ENCODE results near the gene CTSF. TPM values are rescaled to one million over a fixed set of nuclear protein-coding genes. Genes with fewer than 3 reads are reported as not detected.
"Not testable (repeated sequence)": the region's sequence is repeated elsewhere in the genome, so short reads cannot be mapped to it uniquely, and the experiment has no call there.

Gene CTSF
- total and polyA plus RNA-seq, 10 donors, result 11.4 to 60.8 (median 31.0) TPM

- peaks cover 0 to 17% (median 14%) of the 10 kb centered on the region in 8 donors for H3K9me3 ChIP-seq
- 63 to 79% (median 77%) methylated on average over 2 of the region's 2 CpGs for WGBS, 5 donors
- no peak for TF ChIP-seq POLR2A (IDR thresholded peaks at IDR 0.05)
- no peak for TF ChIP-seq POLR2AphosphoS5 (IDR thresholded peaks at IDR 0.05)
- no peak for TF ChIP-seq CTCF (IDR thresholded peaks at IDR 0.05 in 8 of 11, conservative IDR thresholded peaks at IDR 0.05 in 3 of 11)
- H3K4me1 ChIP-seq, result no peaks in the 10 kb centered on the region
- no peak for DNase-seq
- no peaks in the 10 kb centered on the region for H3K36me3 ChIP-seq
- H3K27me3 ChIP-seq (replicated peaks in 1 of 7), result no peaks in the 10 kb centered on the region
- no peak overlapping the region for H3K4me3 ChIP-seq
- intact Hi-C loops (cut with DNase I; ENCODE audit: low total_unique reads), result no loop called here
- H3K27ac ChIP-seq, result no peak overlapping the region
Measured at GRCh38 chr11:66586136-66586535, 17.7 kb upstream of the CTSF start.

- intact Hi-C loops (cut with DNase I; ENCODE audit: low total_unique reads), result not testable (repeated sequence)
Measured at GRCh38 chr11:66585447-66585846, 17.0 kb upstream of the CTSF start.

GRCh38 chr11:66582565-66583147 is 14.2 kb upstream of the CTSF start:
- H3K36me3 ChIP-seq; H3K27me3 ChIP-seq (replicated peaks in 1 of 7); H3K4me3 ChIP-seq; H3K27ac ChIP-seq; H3K4me1 ChIP-seq; DNase-seq; intact Hi-C loops (cut with DNase I; ENCODE audit: low total_unique reads): not testable (repeated sequence)
- 75 to 87% (median 79%) methylated on average over 3 of the region's 3 CpGs for WGBS, 5 donors
- peaks cover 0 to 17% (median 14%) of the 10 kb centered on the region in 8 donors for H3K9me3 ChIP-seq

More at GRCh38 chr11:66585447-66585846, 17.0 kb upstream of the CTSF start:
- not testable (repeated sequence) for DNase-seq; H3K4me1 ChIP-seq; H3K27ac ChIP-seq; H3K27me3 ChIP-seq (replicated peaks in 1 of 7); H3K4me3 ChIP-seq; H3K36me3 ChIP-seq
- peaks cover 0 to 17% (median 14%) of the 10 kb centered on the region in 8 donors for H3K9me3 ChIP-seq
- 78 to 100% (median 88%) methylated on average over 1 of the region's 1 CpG for WGBS, 5 donors

GRCh38 chr11:66581261-66581660 is 12.9 kb upstream of the CTSF start:
- no peaks in the 10 kb centered on the region for H3K36me3 ChIP-seq
- peaks cover 0 to 17% (median 14%) of the 10 kb centered on the region in 8 donors for H3K9me3 ChIP-seq
- no peak overlapping the region for H3K27ac ChIP-seq
- TF ChIP-seq POLR2A (IDR thresholded peaks at IDR 0.05) (no peak), CTCF (IDR thresholded peaks at IDR 0.05 in 8 of 11, conservative IDR thresholded peaks at IDR 0.05 in 3 of 11) (no peak), POLR2AphosphoS5 (IDR thresholded peaks at IDR 0.05) (no peak)
- intact Hi-C loops (cut with DNase I; ENCODE audit: low total_unique reads), result no loop called here
- no peaks in the 10 kb centered on the region for H3K27me3 ChIP-seq (replicated peaks in 1 of 7)
- DNase-seq, result no peak
- 78 to 96% (median 80%) methylated on average over 3 of the region's 3 CpGs for WGBS, 5 donors
- H3K4me1 ChIP-seq, result peaks cover 2 to 9% (median 8%) of the 10 kb centered on the region in 6 donors
- H3K4me3 ChIP-seq, result no peak overlapping the region

- Histone ChIP-seq H3K27me3 (replicated peaks in 1 of 7) (no peaks in the 10 kb centered on the region), H3K9me3 (peaks cover 0 to 17% (median 14%) of the 10 kb centered on the region in 8 donors), H3K27ac (no peak overlapping the region), H3K4me1 (peaks cover 2 to 9% (median 8%) of the 10 kb centered on the region in 6 donors), H3K4me3 (no peak overlapping the region), H3K36me3 (no peaks in the 10 kb centered on the region)
- WGBS, 5 donors, result 73 to 85% (median 82%) methylated on average over 5 of the region's 5 CpGs
- DNase-seq, result no peak
- TF ChIP-seq CTCF (IDR thresholded peaks at IDR 0.05 in 8 of 11, conservative IDR thresholded peaks at IDR 0.05 in 3 of 11) (no peak), POLR2A (IDR thresholded peaks at IDR 0.05) (no peak), POLR2AphosphoS5 (IDR thresholded peaks at IDR 0.05) (no peak)
- intact Hi-C loops (cut with DNase I; ENCODE audit: low total_unique reads), result no loop called here
Measured at GRCh38 chr11:66580803-66581202, 12.4 kb upstream of the CTSF start.
